HFF-Myc (cell line): ENCODE data around the gene SPRR3.

ENCODE experiments used
- DNase-seq: peaks from one replicate; pipeline ENCODE4 v3.0.0-alpha.2; 2011; ENCODE audit warnings: low read depth; ENCODE audit errors: extremely low read depth
- H3K4me3 ChIP-seq: replicated peaks from 2 replicates; pipeline ENCODE4 v1.5.1; 2011; ENCODE audit warnings: low read depth, mild to moderate bottlenecking, control low read depth, low read length
- CTCF ChIP-seq: IDR thresholded peaks from 2 replicates; pipeline ENCODE4 v1.5.1; 2012; ENCODE audit warnings: mild to moderate bottlenecking, low read depth, low read length, control low read depth; ENCODE audit errors: missing control alignments

Gene SPRR3

GRCh38 chr1:153023109-153023508 lies 21.6 kb downstream of the SPRR3 start:
- no peak for TF ChIP-seq CTCF
- DNase-seq = no peak
- no peak overlapping the region for H3K4me3 ChIP-seq

GRCh38 chr1:153024413-153024812 lies 22.9 kb downstream of the SPRR3 start:
- no peak overlapping the region for H3K4me3 ChIP-seq
- DNase-seq = no peak
- no peak for TF ChIP-seq CTCF

- no peak overlapping the region for H3K4me3 ChIP-seq
- TF ChIP-seq CTCF = no peak
- no peak for DNase-seq
Observed at GRCh38 chr1:153025797-153026196, 24.2 kb downstream of the SPRR3 start.

GRCh38 chr1:153028766-153029165 lies 27.2 kb downstream of the SPRR3 start:
- no peak for TF ChIP-seq CTCF
- no peak for DNase-seq

GRCh38 chr1:153030895-153031294 lies 29.3 kb downstream of the SPRR3 start, which contains the start of gene SPRR1B:
SPRR1B (plus strand) TSS chr1:153031203; CDS start chr1:153032346, 1,143 bp downstream.
- TF ChIP-seq CTCF = no peak
- no peak for DNase-seq
- H3K4me3 ChIP-seq = no peak within 1 kb of the TSS

More at GRCh38 chr1:153028766-153029165, 27.2 kb downstream of the SPRR3 start:
- H3K4me3 ChIP-seq = no peak overlapping the region

GRCh38 chr1:153032073-153032472 lies 30.5 kb downstream of the SPRR3 start:
- no peak overlapping the region for H3K4me3 ChIP-seq
- no peak for TF ChIP-seq CTCF
- DNase-seq = no peak

GRCh38 chr1:153032677-153033308 lies 31.2 kb downstream of the SPRR3 start:
- H3K4me3 ChIP-seq = no peak overlapping the region
- DNase-seq = no peak
- TF ChIP-seq CTCF = no peak
